ENCODE data around the gene WDR12. TPM values are rescaled to one million over a fixed set of nuclear protein-coding genes. Genes with fewer than 3 reads are reported as not detected.
"Not testable (repeated sequence)": the region's sequence is repeated elsewhere in the genome, so short reads cannot be mapped to it uniquely, and the experiment has no call there.

The WDR12 gene
- total RNA-seq, 2 experiments from 2014 or later, result 144 to 152 TPM

DNA sequence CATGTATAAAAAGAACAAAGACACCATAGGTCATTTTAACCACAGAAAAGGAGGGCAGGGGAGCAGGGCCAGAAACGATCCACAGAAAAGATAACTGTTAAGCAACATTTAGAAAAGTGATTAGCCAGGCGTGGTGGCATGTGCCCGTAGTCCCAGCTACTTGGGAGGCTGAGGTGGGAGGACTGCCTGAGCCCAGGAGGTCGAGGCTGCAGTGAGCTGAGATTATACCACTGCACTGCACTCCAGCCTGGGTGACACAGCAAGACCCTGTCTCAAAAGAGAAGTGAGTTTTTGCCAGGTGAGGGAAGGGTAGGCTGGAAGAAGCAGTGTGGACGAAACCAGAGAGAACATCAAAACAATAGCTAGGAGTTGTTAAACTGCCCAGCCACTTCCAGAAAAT is 3.3 kb downstream of the WDR12 start:
- ChIA-PET CTCF (no interaction called here), POLR2A (no interaction called here)

GRCh38 chr2:202905507-202905906 is 6.0 kb downstream of the WDR12 start:
- CTCF ChIA-PET, result not testable (repeated sequence)
- POLR2A ChIA-PET, result interaction anchor here (0.6 kb wide), 1 partner anchor 954 kb away, joined by 3 read pairs; no protein-coding TSS in a partner anchor

DNA sequence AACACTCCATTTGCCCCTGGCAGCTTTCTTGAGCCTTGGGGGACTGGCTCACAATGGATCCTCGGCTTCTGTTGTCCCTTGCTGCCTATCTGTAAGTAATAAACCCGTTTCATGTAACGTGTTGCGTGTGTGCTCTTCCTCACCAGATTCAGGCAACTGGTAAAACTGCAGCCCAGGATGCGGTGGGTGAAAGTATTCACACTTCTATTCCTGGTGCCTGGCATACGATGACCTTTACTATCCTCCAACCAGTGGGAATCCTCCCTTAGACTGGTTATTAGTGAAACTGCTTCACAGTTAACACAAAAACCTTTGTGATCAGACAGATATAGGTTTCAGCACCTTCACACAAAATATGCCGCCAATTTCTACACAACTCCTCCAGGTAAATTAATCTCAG is 26.3 kb downstream of the WDR12 start:
- ChIA-PET CTCF (no interaction called here), POLR2A (no interaction called here)

GRCh38 chr2:202883987-202884675 is 27.3 kb downstream of the WDR12 start:
- CTCF ChIA-PET, result no interaction called here
- POLR2A ChIA-PET, result no interaction called here

DNA sequence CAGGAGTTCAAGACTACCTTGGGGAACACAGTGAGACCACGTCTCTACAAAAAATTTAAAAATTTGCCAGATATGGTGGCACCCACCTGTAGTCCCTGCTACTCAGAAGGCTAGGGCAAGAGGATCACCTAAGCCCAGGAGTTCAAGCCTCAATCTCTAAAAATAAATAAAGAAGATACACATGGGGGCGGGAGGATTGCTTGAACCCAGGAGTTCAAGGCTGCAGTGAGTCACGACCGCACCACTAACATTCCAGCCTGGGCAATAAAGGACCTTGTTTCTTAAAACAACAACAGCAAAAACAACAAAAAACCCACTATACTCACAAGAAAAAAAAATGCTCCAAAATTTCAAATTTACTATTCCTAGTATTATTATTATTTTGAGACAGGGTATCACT is 29.9 kb downstream of the WDR12 start:
- CTCF ChIA-PET, result no interaction called here
- POLR2A ChIA-PET, result no interaction called here

GRCh38 chr2:202877699-202878098 is 33.8 kb downstream of the WDR12 start:
- ChIA-PET CTCF (no interaction called here), POLR2A (no interaction called here)

DNA sequence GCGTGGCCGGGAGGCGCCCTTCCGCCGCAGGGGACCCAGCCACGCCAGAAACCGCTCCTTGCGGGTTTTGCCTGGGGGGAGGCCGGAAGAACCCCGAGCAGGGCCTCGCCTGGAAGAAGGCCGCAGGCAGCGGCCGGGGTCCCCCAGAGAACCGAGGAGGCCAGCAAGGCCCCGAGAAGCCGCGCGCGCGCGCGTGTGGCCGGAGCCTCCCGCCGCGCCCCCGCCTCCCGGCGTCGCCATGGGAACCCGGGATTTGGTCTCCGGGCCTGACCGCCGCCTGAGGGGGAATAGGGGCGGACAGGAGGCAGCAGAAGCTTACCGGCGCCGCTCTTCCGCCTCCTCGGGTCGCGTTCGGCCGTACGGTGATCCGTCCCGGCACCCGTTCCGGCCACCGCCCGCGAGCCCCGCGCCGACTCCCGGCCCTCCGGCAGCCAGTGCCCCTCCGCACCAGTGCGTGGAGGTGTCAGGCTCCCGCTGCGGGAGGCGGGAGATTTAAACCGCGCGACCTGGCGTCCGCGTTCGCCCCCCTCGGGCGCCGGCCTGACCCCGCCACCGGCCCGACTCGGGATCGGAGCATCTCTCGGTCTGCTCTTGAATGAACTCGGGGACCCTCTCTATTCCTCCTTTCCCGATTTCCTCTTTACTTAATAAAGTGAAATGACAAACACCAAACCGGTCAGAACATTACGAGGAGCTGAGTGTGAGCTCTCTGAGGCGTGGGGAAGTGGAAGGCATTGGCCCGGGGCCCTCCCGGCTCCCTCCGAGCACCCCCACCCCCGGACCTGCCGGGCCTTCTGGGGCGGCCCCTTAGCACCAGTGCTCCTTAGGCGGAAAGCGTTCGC is 40.0 kb downstream of the WDR12 start, which contains the start of gene ICA1L:
Gene ICA1L (minus strand): TSS at position 467 of the 842 bp plus-strand sequence. CDS start 42,757 bp downstream, outside the sequence.
- POLR2A ChIA-PET, result no interaction called here
- CTCF ChIA-PET, result interaction anchor here (1.0 to 1.1 kb wide), 3 partner anchors 139 to 283 kb away, joined by 3 read pairs; partner anchors contain the start of gene FAM117B

DNA sequence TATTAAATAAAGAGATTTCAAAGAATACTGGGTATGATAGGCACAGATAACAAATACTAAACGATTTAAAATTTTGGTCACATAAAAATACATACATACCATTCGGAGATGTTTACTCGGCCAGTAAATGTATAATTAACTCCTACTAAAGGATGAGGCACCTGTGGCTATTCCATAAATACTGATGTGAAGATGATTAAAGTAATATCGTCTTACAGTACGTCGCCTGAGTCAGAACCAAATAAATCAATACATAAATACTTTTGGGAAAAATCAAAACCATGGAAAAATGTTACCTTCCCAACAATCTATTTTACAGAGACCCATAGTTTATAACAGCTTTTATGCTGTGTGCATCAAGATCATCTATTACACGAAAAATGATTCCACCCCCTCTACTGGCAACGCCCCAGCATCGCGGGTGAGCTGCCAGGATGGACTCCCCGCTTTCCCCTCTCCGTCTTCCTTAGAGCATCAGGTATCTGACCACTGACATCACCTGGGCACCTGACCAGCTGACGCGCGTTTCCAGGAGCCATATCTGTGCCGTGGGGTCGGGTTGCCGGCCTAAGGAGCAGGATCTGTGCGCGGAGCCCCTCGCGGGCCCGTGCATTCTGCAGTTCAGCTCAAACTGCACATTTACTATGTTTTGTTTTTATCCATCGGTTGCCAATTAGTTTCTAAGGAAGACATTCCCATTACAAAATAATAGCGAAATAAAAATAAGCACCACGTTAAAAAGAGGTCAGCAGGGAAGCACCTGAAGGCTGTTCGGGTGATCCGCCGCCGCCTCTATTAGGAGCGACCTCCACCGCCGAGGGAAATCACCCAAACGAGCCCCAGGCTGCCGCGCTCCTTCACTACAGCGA is 40.8 kb downstream of the WDR12 start:
- ChIA-PET CTCF (interaction anchor here (0.6 to 1.1 kb wide), 4 partner anchors 138 to 347 kb away, joined by 3 to 4 read pairs (median 3); partner anchors contain the start of gene FAM117B), POLR2A (interaction anchor here (0.6 to 0.8 kb wide), 2 partner anchors 41 to 204 kb away, joined by 3 to 7 read pairs; partner anchors contain the start of genes CARF and WDR12)

DNA sequence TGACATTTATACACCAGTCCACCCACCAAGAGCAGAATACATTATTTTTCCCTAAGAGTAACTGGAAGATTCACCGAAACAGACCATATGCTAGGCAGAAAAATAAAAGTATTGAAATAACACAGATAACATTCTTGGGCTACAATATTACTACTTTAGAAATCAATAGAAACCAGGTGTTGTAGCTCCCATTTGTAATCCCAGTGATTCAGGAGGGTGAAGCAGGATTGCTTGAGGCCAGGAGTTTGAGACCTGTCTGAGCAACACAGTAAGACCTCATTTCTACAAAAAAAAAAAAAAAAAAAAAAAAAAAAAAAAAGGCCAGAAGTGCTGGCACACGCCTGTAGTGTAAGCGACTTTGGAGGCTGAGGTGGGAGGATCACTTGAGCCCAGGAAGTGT is 49.5 kb downstream of the WDR12 start:
- ChIA-PET POLR2A (no interaction called here), CTCF (interaction anchor here (0.6 kb wide), 1 partner anchor 645 kb away, joined by 3 read pairs; no protein-coding TSS in a partner anchor)

- CTCF ChIA-PET, result no interaction called here
- POLR2A ChIA-PET, result no interaction called here
These were observed 52.9 kb downstream of the WDR12 start for GRCh38 chr2:202858601-202859000.

DNA sequence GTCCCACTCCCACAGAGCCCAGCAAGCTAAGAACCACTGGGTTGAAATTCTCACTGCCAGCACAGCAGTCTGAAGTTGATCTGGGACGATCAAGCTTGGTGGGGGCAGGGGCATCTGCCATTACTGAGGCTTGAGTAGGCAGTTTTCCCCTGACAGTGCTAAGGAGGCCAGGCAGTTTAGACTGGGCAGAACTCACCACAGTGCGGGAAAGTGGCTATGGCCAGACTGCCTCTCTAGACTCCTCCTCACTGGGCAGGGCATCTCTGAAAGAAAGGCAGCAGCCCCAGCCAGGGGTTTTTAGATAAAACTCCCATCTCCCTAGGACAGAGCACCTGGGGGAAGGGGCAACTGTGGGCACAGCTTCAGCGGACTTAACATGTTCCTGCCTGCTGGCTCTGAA is 62.1 kb downstream of the WDR12 start:
- CTCF ChIA-PET, result interaction anchor here (0.6 kb wide), 1 partner anchor 1037 kb away, joined by 3 read pairs; no protein-coding TSS in a partner anchor
- POLR2A ChIA-PET, result not testable (repeated sequence)

GRCh38 chr2:202848813-202849212 is 62.7 kb downstream of the WDR12 start:
- CTCF ChIA-PET, result interaction anchor here (0.6 kb wide), 1 partner anchor 1037 kb away, joined by 3 read pairs; no protein-coding TSS in a partner anchor
- POLR2A ChIA-PET, result no interaction called here

- CTCF ChIA-PET, result no interaction called here
These were observed 63.6 kb downstream of the WDR12 start for GRCh38 chr2:202847693-202848524.

DNA sequence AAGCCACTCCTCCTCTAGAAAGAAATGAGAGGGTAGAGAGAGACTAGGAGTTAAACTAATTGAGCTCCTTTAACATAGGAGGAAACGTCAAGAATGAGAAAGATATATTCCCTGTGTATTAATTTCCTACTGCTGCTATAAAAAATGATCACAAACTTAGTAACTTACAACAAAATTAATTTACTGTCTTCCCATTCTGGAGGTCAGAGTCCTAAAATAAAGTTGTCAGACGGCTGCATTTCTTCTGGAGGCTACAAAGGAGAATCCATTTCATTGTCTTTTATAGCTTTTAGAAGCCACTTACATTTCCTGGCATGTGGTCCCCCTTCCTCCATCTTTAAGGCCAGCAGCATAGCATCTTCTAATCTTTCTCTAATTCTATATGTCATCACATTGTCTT is 66.8 kb downstream of the WDR12 start:
- ChIA-PET CTCF (no interaction called here), POLR2A (no interaction called here)

More at GRCh38 chr2:202847693-202848524, 63.6 kb downstream of the WDR12 start:
- POLR2A ChIA-PET, result no interaction called here

GRCh38 chr2:202842690-202843089 is 68.8 kb downstream of the WDR12 start:
- CTCF ChIA-PET, result no interaction called here
- POLR2A ChIA-PET, result no interaction called here

- ChIA-PET CTCF (no interaction called here), POLR2A (no interaction called here)
These were observed 70.2 kb downstream of the WDR12 start for GRCh38 chr2:202841090-202841867.

- ChIA-PET POLR2A (no interaction called here), CTCF (interaction anchor here (1.5 kb wide), 1 partner anchor 10 kb away, joined by 3 read pairs; no protein-coding TSS in a partner anchor)
These were observed 79.9 kb downstream of the WDR12 start for GRCh38 chr2:202831242-202832220.

Measured in activated CD8-positive, alpha-beta memory T cell treated with anti-CD3 and anti-CD28 coated beads for 36 hours (primary cell).